WTC11 (cell line): ENCODE measurements around the gene LHFPL6. TPM values are rescaled to one million over a fixed set of nuclear protein-coding genes. Genes with fewer than 3 reads are reported as not detected.

Experiments
- ATAC-seq: fragments of 200-7000 bp; cut with Tn5 transposase; 2 replicates; pipeline ENCODE4 v1.10.0; 2021; ENCODE audit warnings: mild to moderate bottlenecking, moderate library complexity
- CTCF ChIA-PET: fragments of 300-600 bp; sonication (Branson Sonifier 250); formaldehyde crosslinking; loops from one replicate; lab custom pipeline; 2021; ENCODE audit warnings: antibody characterized with exemption; lab: Charles Lee
- POLR2A ChIA-PET: fragments of 350-600 bp; sonication (Branson Sonifier 250); formaldehyde crosslinking; loops from one replicate; lab custom pipeline; 2021; ENCODE audit warnings: antibody characterized with exemption; lab: Charles Lee
- DNase-seq: peaks from one replicate; pipeline ENCODE4 v3.0.0; 2021; ENCODE audit warnings: low spot score
- H3K27ac Mint-ChIP-seq: 2 replicates; pipeline ENCODE4 v1.8.0; 2021; ENCODE audit warnings: mixed read lengths
- H3K27me3 Mint-ChIP-seq: 2 replicates; pipeline ENCODE4 v1.8.0; 2021; ENCODE audit warnings: low read depth, mild to moderate bottlenecking, moderate library complexity, mixed read lengths
- H3K36me3 Mint-ChIP-seq: 2 replicates; pipeline ENCODE4 v1.8.0; 2021; ENCODE audit warnings: mixed read lengths
- H3K4me1 Mint-ChIP-seq: 2 replicates; pipeline ENCODE4 v1.8.0; 2022; ENCODE audit warnings: mixed read lengths
- H3K4me3 Mint-ChIP-seq: 2 replicates; pipeline ENCODE4 v1.8.0; 2021; ENCODE audit warnings: mild to moderate bottlenecking, moderate library complexity, mixed read lengths
- H3K9me3 Mint-ChIP-seq: 2 replicates; pipeline ENCODE4 v1.8.0; 2021; ENCODE audit warnings: mixed read lengths
- GRHL2 ChIP-seq: fragments of 250-450 bp; sonication (Bioruptor Pico); IDR thresholded peaks from 2 replicates; pipeline ENCODE4 v1.8.0; 2022; ENCODE audit warnings: mild to moderate bottlenecking, moderate library complexity; ENCODE audit not compliant: insufficient replicate concordance, severe bottlenecking
- GTF2I ChIP-seq: fragments of 250-450 bp; sonication (Bioruptor Pico); conservative IDR thresholded peaks from 2 replicates; pipeline ENCODE4 v1.4.0; 2021; ENCODE audit warnings: mild to moderate bottlenecking
- NR1H2 ChIP-seq: sonication (generic); formaldehyde crosslinking; IDR thresholded peaks from 2 replicates; pipeline ENCODE4 v1.9.0; 2021; ENCODE audit warnings: mild to moderate bottlenecking, moderate library complexity, missing genetic modification reagents
- SOX15 ChIP-seq: fragments of 250-450 bp; sonication (Bioruptor Pico); IDR thresholded peaks from 2 replicates; pipeline ENCODE4 v1.9.0; 2021; ENCODE audit warnings: mild to moderate bottlenecking
- SP1 ChIP-seq: sonication (generic); formaldehyde crosslinking; conservative IDR thresholded peaks from 2 replicates; pipeline ENCODE4 v1.8.1; 2022; ENCODE audit warnings: missing genetic modification reagents
- TCF7 ChIP-seq: sonication (generic); formaldehyde crosslinking; IDR thresholded peaks from 2 replicates; pipeline ENCODE4 v1.8.0; 2022; ENCODE audit warnings: mild to moderate bottlenecking, low read depth, missing genetic modification reagents, moderate library complexity
- total RNA-seq: library from RNA; stranded (reverse); gene quantifications from 3 replicates; pipeline ENCODE4 v1.2.3, GENCODE V29; 2021
- TF ChIP-seq, protein P1 (sequence below): sonication (generic); formaldehyde crosslinking; IDR thresholded peaks from 2 replicates; pipeline ENCODE4 v1.8.1; 2023; ENCODE audit warnings: mild to moderate bottlenecking, missing genetic modification reagents
- TF ChIP-seq, protein P2 (sequence below): fragments of 250-450 bp; sonication (Bioruptor Pico); IDR thresholded peaks from 2 replicates; pipeline ENCODE4 v1.9.0; 2021; ENCODE audit warnings: mild to moderate bottlenecking
- TF ChIP-seq, protein P3 (sequence below): fragments of 250-450 bp; sonication (Bioruptor Pico); IDR thresholded peaks from 2 replicates; pipeline ENCODE4 v1.9.0; 2021; ENCODE audit warnings: moderate library complexity, mild to moderate bottlenecking, inconsistent platforms, borderline replicate concordance
- TF ChIP-seq, protein P4 (sequence below): sonication (generic); formaldehyde crosslinking; IDR thresholded peaks from 2 replicates; pipeline ENCODE4 v1.8.1; 2023; ENCODE audit warnings: mild to moderate bottlenecking, moderate library complexity, missing genetic modification reagents
- TF ChIP-seq, protein P5 (sequence below): sonication (generic); formaldehyde crosslinking; IDR thresholded peaks from 2 replicates; pipeline ENCODE4 v1.8.0; 2022; ENCODE audit warnings: missing genetic modification reagents
- TF ChIP-seq, protein P6 (sequence below): sonication (generic); formaldehyde crosslinking; IDR thresholded peaks from 2 replicates; pipeline ENCODE4 v1.8.1; 2022; ENCODE audit warnings: low read depth, missing genetic modification reagents, borderline replicate concordance
- TF ChIP-seq, protein P7 (sequence below): fragments of 250-450 bp; sonication (Bioruptor Pico); IDR thresholded peaks from 2 replicates; pipeline ENCODE4 v1.8.0; 2021; ENCODE audit warnings: mild to moderate bottlenecking
- TF ChIP-seq, protein P8 (sequence below): sonication (generic); formaldehyde crosslinking; conservative IDR thresholded peaks from 2 replicates; pipeline ENCODE4 v1.8.1; 2022; ENCODE audit warnings: mild to moderate bottlenecking, missing genetic modification reagents

Gene LHFPL6
- total RNA-seq, 1 experiment from 2014 or later = 4.5 TPM

DNA sequence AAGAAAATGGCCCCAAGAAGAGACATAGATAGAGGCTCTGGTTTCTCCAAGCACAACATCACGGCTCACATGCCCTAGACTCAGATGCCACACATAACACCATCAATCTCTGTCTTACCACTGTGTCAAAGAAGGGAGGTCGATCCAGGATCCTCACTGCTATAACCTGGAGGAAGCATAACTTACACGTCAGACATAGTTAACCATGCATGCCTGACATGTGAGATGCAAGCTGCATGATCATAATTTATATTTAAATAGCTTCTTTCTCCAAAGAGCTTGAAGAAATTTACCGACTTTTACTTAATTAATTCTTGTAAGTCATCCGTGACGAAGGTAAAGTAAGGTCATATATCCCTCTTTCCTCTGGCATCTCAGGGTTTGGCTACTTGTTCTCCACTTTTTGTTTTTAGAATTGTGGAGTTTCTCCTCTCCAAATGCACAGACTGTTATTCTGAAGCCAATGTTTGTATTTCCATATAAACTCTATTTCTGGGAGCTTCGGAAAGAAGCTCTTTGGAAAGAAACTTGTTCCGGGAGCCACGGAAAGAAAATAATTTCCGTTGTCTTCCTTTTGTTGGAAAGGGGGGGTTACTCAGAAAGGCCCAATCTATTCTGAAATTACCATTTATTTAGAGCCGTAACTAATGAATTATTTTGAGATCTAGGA is 205.6 kb downstream of the LHFPL6 start (continued):
- TF ChIP-seq, protein P1, sequence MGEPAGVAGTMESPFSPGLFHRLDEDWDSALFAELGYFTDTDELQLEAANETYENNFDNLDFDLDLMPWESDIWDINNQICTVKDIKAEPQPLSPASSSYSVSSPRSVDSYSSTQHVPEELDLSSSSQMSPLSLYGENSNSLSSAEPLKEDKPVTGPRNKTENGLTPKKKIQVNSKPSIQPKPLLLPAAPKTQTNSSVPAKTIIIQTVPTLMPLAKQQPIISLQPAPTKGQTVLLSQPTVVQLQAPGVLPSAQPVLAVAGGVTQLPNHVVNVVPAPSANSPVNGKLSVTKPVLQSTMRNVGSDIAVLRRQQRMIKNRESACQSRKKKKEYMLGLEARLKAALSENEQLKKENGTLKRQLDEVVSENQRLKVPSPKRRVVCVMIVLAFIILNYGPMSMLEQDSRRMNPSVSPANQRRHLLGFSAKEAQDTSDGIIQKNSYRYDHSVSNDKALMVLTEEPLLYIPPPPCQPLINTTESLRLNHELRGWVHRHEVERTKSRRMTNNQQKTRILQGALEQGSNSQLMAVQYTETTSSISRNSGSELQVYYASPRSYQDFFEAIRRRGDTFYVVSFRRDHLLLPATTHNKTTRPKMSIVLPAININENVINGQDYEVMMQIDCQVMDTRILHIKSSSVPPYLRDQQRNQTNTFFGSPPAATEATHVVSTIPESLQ (CRISPR knock-in tag) = no peak
- TF ChIP-seq, protein P2, sequence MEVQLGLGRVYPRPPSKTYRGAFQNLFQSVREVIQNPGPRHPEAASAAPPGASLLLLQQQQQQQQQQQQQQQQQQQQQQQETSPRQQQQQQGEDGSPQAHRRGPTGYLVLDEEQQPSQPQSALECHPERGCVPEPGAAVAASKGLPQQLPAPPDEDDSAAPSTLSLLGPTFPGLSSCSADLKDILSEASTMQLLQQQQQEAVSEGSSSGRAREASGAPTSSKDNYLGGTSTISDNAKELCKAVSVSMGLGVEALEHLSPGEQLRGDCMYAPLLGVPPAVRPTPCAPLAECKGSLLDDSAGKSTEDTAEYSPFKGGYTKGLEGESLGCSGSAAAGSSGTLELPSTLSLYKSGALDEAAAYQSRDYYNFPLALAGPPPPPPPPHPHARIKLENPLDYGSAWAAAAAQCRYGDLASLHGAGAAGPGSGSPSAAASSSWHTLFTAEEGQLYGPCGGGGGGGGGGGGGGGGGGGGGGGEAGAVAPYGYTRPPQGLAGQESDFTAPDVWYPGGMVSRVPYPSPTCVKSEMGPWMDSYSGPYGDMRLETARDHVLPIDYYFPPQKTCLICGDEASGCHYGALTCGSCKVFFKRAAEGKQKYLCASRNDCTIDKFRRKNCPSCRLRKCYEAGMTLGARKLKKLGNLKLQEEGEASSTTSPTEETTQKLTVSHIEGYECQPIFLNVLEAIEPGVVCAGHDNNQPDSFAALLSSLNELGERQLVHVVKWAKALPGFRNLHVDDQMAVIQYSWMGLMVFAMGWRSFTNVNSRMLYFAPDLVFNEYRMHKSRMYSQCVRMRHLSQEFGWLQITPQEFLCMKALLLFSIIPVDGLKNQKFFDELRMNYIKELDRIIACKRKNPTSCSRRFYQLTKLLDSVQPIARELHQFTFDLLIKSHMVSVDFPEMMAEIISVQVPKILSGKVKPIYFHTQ = no peak
- TF ChIP-seq TCF7 (CRISPR knock-in tag) (no peak), SP1 (CRISPR knock-in tag) (no peak), SOX15 (CRISPR knock-in tag) (no peak)
- TF ChIP-seq, protein P3, sequence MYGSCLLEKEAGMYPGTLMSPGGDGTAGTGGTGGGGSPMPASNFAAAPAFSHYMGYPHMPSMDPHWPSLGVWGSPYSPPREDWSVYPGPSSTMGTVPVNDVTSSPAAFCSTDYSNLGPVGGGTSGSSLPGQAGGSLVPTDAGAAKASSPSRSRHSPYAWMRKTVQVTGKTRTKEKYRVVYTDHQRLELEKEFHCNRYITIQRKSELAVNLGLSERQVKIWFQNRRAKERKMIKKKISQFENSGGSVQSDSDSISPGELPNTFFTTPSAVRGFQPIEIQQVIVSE = no peak
- TF ChIP-seq, protein P4, sequence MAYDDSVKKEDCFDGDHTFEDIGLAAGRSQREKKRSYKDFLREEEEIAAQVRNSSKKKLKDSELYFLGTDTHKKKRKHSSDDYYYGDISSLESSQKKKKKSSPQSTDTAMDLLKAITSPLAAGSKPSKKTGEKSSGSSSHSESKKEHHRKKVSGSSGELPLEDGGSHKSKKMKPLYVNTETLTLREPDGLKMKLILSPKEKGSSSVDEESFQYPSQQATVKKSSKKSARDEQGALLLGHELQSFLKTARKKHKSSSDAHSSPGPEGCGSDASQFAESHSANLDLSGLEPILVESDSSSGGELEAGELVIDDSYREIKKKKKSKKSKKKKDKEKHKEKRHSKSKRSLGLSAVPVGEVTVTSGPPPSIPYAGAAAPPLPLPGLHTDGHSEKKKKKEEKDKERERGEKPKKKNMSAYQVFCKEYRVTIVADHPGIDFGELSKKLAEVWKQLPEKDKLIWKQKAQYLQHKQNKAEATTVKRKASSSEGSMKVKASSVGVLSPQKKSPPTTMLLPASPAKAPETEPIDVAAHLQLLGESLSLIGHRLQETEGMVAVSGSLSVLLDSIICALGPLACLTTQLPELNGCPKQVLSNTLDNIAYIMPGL = no peak
- TF ChIP-seq, protein P5, sequence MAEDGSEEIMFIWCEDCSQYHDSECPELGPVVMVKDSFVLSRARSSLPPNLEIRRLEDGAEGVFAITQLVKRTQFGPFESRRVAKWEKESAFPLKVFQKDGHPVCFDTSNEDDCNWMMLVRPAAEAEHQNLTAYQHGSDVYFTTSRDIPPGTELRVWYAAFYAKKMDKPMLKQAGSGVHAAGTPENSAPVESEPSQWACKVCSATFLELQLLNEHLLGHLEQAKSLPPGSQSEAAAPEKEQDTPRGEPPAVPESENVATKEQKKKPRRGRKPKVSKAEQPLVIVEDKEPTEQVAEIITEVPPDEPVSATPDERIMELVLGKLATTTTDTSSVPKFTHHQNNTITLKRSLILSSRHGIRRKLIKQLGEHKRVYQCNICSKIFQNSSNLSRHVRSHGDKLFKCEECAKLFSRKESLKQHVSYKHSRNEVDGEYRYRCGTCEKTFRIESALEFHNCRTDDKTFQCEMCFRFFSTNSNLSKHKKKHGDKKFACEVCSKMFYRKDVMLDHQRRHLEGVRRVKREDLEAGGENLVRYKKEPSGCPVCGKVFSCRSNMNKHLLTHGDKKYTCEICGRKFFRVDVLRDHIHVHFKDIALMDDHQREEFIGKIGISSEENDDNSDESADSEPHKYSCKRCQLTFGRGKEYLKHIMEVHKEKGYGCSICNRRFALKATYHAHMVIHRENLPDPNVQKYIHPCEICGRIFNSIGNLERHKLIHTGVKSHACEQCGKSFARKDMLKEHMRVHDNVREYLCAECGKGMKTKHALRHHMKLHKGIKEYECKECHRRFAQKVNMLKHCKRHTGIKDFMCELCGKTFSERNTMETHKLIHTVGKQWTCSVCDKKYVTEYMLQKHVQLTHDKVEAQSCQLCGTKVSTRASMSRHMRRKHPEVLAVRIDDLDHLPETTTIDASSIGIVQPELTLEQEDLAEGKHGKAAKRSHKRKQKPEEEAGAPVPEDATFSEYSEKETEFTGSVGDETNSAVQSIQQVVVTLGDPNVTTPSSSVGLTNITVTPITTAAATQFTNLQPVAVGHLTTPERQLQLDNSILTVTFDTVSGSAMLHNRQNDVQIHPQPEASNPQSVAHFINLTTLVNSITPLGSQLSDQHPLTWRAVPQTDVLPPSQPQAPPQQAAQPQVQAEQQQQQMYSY (CRISPR knock-in tag) = no peak

DNA sequence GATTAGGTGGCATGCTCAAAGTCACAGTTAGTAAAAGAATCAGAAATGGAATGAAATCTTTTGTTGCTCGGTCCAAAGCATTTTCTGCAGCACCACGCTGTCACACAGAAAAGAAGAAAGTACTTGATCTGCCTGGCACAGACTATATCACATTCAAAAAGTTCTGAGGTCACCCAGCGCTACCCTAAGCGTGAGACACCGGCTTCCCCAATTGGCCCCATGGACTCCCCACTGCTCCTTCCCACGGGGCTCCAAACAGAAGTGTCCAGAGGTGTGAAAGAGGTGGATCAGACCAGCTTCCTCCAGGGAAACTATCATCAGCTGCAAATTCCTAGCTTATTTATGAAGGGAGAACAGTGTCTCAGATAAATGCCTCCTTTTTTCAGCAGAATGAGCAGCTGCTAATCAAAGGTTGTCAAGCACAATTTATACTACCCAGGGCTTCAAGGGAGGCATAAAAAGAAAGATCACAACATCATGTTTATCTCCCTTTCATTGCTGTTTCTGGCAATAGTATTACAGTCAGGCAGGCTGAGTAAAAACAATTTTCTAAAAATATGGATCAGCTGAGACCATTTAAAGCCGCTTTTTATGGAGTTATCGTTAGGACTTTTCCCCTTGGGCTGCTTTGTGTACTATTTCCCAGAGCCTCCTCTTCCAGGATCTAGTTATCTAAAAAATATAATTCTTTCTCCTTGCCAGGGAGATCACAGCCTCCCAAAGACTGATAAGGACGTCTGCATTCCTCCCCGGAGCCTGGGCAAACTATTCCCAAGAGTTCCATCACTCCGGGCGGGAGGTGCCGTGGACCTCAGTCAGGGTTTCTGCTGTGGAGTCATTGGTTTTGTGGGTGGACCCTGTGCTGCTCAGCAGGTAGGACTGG is 208.0 kb downstream of the LHFPL6 start:
- H3K4me1 Mint-ChIP-seq = no peaks in the 10 kb centered on the region
- no peak for ATAC-seq
- ChIA-PET POLR2A (no interaction called here), CTCF (interaction anchor here (0.6 to 1.4 kb wide), 3 partner anchors 217 to 240 kb away, joined by 3 to 4 read pairs (median 3); no protein-coding TSS in a partner anchor)
- no peaks in the 10 kb centered on the region for H3K9me3 Mint-ChIP-seq
- H3K27me3 Mint-ChIP-seq = peaks cover 100% of the 10 kb centered on the region
- DNase-seq = no peak
- H3K4me3 Mint-ChIP-seq = no peak overlapping the region
- no peak overlapping the region for H3K27ac Mint-ChIP-seq
- H3K36me3 Mint-ChIP-seq = no peaks in the 10 kb centered on the region
- TF ChIP-seq, protein P5 (CRISPR knock-in tag) = no peak
- TF ChIP-seq NR1H2 = no peak
- TF ChIP-seq, protein P6, sequence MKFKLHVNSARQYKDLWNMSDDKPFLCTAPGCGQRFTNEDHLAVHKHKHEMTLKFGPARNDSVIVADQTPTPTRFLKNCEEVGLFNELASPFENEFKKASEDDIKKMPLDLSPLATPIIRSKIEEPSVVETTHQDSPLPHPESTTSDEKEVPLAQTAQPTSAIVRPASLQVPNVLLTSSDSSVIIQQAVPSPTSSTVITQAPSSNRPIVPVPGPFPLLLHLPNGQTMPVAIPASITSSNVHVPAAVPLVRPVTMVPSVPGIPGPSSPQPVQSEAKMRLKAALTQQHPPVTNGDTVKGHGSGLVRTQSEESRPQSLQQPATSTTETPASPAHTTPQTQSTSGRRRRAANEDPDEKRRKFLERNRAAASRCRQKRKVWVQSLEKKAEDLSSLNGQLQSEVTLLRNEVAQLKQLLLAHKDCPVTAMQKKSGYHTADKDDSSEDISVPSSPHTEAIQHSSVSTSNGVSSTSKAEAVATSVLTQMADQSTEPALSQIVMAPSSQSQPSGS (CRISPR knock-in tag) = no peak
- TF ChIP-seq, protein P7, sequence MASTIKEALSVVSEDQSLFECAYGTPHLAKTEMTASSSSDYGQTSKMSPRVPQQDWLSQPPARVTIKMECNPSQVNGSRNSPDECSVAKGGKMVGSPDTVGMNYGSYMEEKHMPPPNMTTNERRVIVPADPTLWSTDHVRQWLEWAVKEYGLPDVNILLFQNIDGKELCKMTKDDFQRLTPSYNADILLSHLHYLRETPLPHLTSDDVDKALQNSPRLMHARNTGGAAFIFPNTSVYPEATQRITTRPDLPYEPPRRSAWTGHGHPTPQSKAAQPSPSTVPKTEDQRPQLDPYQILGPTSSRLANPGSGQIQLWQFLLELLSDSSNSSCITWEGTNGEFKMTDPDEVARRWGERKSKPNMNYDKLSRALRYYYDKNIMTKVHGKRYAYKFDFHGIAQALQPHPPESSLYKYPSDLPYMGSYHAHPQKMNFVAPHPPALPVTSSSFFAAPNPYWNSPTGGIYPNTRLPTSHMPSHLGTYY (CRISPR knock-in tag) = no peak
- TF ChIP-seq, protein P8, sequence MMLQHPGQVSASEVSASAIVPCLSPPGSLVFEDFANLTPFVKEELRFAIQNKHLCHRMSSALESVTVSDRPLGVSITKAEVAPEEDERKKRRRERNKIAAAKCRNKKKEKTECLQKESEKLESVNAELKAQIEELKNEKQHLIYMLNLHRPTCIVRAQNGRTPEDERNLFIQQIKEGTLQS (CRISPR knock-in tag) = no peak
- TF ChIP-seq GTF2I (CRISPR knock-in tag) = no peak
- no peak for TF ChIP-seq SOX15 (CRISPR knock-in tag)
- TF ChIP-seq GRHL2 = no peak
